Glutamatergic neuron (in vitro differentiated cells): ENCODE data around the gene ACP4. TPM values are rescaled to one million over a fixed set of nuclear protein-coding genes. Genes with fewer than 3 reads are reported as not detected.
"Not testable (repeated sequence)": the region's sequence is repeated elsewhere in the genome, so short reads cannot be mapped to it uniquely, and the experiment has no call there.

Experiments used
- DNase-seq: peaks from one replicate; pipeline ENCODE4 v3.0.0; 2022
- H3K27ac Mint-ChIP-seq: one replicate; pipeline ENCODE4 v1.8.0; 2020; ENCODE audit warnings: mild to moderate bottlenecking, mixed read lengths, inconsistent platforms; ENCODE audit not compliant: unreplicated experiment
- H3K27me3 Mint-ChIP-seq: one replicate; pipeline ENCODE4 v1.8.0; 2020; ENCODE audit warnings: mild to moderate bottlenecking, moderate library complexity, mixed read lengths, inconsistent platforms; ENCODE audit not compliant: unreplicated experiment
- H3K36me3 Mint-ChIP-seq: one replicate; pipeline ENCODE4 v1.8.0; 2020; ENCODE audit warnings: mild to moderate bottlenecking, mixed read lengths, inconsistent platforms; ENCODE audit not compliant: unreplicated experiment
- H3K4me1 Mint-ChIP-seq: one replicate; pipeline ENCODE4 v1.8.0; 2020; ENCODE audit warnings: mild to moderate bottlenecking, low read depth, mixed read lengths, inconsistent platforms; ENCODE audit not compliant: unreplicated experiment
- H3K4me3 Mint-ChIP-seq: one replicate; pipeline ENCODE4 v1.8.0; 2020; ENCODE audit warnings: mild to moderate bottlenecking, mixed read lengths, inconsistent platforms; ENCODE audit not compliant: unreplicated experiment
- H3K9me3 Mint-ChIP-seq: one replicate; pipeline ENCODE4 v1.8.0; 2020; ENCODE audit warnings: mild to moderate bottlenecking, moderate library complexity, mixed read lengths, inconsistent platforms; ENCODE audit not compliant: unreplicated experiment
- total RNA-seq: library from RNA; stranded (reverse); fragmentation: NEBNext Ultra II Directional; extraction: Animal tissue kit (Norgen Biotek cat#: 25700); gene quantifications from one replicate; pipeline ENCODE4 v1.2.1, GENCODE V29; 2021; ENCODE audit not compliant: unreplicated experiment
- TF ChIP-seq, protein P1 (sequence below): fragments of 200-600 bp; sonication (generic); IDR thresholded peaks from one replicate; pipeline ENCODE4 v1.5.0; 2021; ENCODE audit not compliant: partially characterized antibody, unreplicated experiment

ACP4 gene
- total RNA-seq, 1 donor from 2014 or later = not detected

DNA sequence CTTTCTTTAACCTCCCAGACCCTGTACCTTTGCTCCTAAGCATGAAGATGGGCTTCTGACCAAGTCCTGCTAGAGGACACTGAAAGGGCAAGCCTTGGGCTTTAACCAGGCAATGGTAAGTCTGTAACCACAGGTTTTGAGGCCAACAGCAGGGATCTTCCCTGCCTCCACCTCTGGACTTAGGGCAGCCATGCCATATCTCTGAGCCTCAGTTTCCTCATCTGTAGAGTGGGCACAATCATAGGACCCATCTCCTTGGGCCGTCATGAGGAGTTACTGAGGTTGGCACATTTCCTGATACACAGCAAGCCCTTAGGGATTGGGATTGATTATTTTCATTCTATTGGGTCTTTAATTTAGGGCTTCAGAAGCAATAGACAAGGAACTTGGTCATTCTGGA lies 18.6 kb downstream of the ACP4 start:
- H3K36me3 Mint-ChIP-seq = no peaks in the 10 kb centered on the region
- peaks cover 2% of the 10 kb centered on the region for H3K4me1 Mint-ChIP-seq
- H3K4me3 Mint-ChIP-seq = no peak overlapping the region
- H3K27ac Mint-ChIP-seq = no peak overlapping the region
- peaks cover 19% of the 10 kb centered on the region for H3K27me3 Mint-ChIP-seq
- TF ChIP-seq, protein P1, sequence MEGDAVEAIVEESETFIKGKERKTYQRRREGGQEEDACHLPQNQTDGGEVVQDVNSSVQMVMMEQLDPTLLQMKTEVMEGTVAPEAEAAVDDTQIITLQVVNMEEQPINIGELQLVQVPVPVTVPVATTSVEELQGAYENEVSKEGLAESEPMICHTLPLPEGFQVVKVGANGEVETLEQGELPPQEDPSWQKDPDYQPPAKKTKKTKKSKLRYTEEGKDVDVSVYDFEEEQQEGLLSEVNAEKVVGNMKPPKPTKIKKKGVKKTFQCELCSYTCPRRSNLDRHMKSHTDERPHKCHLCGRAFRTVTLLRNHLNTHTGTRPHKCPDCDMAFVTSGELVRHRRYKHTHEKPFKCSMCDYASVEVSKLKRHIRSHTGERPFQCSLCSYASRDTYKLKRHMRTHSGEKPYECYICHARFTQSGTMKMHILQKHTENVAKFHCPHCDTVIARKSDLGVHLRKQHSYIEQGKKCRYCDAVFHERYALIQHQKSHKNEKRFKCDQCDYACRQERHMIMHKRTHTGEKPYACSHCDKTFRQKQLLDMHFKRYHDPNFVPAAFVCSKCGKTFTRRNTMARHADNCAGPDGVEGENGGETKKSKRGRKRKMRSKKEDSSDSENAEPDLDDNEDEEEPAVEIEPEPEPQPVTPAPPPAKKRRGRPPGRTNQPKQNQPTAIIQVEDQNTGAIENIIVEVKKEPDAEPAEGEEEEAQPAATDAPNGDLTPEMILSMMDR = no peak
- peaks cover 14% of the 10 kb centered on the region for H3K9me3 Mint-ChIP-seq
- no peak for DNase-seq

DNA sequence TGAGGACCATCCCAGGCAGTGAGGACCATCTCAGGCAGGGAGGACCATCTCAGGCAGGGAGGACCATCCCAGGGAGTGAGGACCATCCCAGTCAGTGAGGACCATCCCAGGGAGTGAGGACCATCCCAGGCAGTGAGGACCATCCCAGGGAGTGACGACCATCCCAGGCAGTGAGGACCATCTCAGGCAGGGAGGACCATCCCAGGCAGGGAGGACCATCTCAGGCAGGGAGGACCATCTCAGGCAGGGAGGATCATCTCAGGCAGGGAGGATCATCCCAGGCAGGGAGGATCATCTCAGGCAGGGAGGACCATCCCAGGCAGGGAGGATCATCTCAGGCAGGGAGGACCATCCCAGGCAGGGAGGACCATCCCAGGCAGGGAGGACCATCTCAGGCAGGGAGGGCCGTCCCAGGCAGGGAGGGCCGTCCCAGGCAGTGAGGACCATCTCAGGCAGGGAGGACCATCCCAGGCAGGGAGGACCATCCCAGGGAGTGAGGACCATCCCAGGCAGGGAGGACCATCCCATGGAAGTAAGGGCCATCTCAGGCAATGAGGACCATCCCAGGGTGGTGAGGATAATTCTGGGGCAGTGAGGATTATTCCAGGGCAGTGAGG lies 21.5 kb downstream of the ACP4 start:
- not testable (repeated sequence) for H3K4me1 Mint-ChIP-seq, H3K27ac Mint-ChIP-seq, DNase-seq, H3K36me3 Mint-ChIP-seq, H3K4me3 Mint-ChIP-seq
- H3K27me3 Mint-ChIP-seq = peaks cover 23% of the 10 kb centered on the region
- peaks cover 16% of the 10 kb centered on the region for H3K9me3 Mint-ChIP-seq

DNA sequence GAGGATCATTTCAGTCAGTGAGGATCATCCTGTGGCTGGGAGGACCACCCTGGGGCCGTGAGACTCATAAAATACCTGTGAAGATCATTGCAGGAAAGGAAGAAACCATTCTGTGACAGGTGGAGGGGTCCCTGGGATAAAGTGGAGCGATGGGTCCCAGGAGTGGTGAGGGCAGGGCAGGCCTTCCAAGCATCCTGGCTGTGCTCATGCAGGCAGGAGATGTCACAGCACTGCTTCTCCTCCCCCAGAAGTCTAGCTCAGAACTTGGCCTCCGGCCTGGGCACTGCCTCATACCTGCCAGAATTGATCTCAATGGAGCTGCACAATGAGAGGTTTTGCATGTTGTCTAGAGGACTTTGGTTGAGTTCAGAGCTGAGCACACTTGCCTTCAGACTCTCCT lies 22.3 kb downstream of the ACP4 start:
- H3K4me3 Mint-ChIP-seq = no peak overlapping the region
- DNase-seq = no peak
- H3K9me3 Mint-ChIP-seq = peaks cover 19% of the 10 kb centered on the region
- H3K36me3 Mint-ChIP-seq = peaks cover 4% of the 10 kb centered on the region
- TF ChIP-seq, protein P1 = no peak
- H3K4me1 Mint-ChIP-seq = no peaks in the 10 kb centered on the region
- H3K27ac Mint-ChIP-seq = no peak overlapping the region
- peaks cover 23% of the 10 kb centered on the region for H3K27me3 Mint-ChIP-seq

DNA sequence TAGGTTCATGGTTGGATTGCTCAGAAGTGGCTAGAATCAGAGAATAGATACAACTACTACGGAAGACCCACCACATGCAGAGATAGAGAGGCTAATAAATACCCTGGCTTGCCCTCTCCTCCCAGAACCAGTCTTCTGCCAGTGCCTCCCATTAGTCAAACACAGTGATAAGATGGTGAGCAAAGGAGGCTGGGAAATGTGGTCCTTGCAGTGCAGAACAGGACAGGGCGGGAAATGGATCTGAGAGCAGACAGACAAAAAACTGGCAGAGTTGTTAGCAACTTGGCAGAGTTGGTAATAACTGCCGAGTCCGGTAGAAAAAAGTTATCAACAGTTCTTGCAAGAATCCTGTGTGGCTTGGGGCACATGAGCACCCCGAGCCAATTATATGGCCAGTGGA lies 24.7 kb downstream of the ACP4 start:
- peaks cover 18% of the 10 kb centered on the region for H3K9me3 Mint-ChIP-seq
- TF ChIP-seq, protein P1 = no peak
- H3K4me3 Mint-ChIP-seq = no peak overlapping the region
- peaks cover under 1% of the 10 kb centered on the region for H3K4me1 Mint-ChIP-seq
- DNase-seq = no peak
- H3K27ac Mint-ChIP-seq = no peak overlapping the region
- peaks cover 4% of the 10 kb centered on the region for H3K36me3 Mint-ChIP-seq
- peaks cover 30% of the 10 kb centered on the region for H3K27me3 Mint-ChIP-seq

DNA sequence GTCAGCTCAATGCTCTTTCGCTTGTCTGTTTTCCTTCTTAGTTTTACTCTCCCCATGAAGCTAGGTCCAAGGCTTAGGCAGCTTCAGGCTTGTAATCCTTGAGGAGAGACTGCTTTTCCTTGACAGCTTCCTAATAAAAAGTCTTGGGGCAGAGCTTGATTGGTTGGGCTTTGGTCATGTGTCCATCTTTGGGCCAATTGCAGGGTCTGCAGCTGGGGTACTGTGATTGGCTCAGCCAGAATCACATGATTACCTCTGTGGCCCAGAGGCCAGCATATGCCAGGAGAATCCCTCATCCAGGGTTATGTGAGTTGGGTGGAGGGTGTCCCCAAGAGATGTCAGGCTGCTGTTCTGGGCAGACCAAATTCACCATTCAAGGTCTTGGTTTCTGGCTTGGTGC lies 25.2 kb downstream of the ACP4 start:
- no peak for DNase-seq
- H3K27ac Mint-ChIP-seq = no peak overlapping the region
- H3K36me3 Mint-ChIP-seq = peaks cover 7% of the 10 kb centered on the region
- H3K4me3 Mint-ChIP-seq = no peak overlapping the region
- peaks cover 3% of the 10 kb centered on the region for H3K4me1 Mint-ChIP-seq
- peaks cover 16% of the 10 kb centered on the region for H3K9me3 Mint-ChIP-seq
- TF ChIP-seq, protein P1 = no peak
- H3K27me3 Mint-ChIP-seq = peaks cover 33% of the 10 kb centered on the region
